ENCODE data around the gene SELL.

SELL gene

GRCh38 chr1:169647512-169647911 lies 63.9 kb downstream of the SELL start:
- H3K27me3 ChIP-seq (ENCODE audit: control insufficient read depth, insufficient read depth, low read length), result no peaks in the 10 kb centered on the region

GRCh38 chr1:169644297-169644696 lies 67.1 kb downstream of the SELL start:
- no CpG with 5 or more reads among the region's 3 CpGs for WGBS (ENCODE audit: insufficient coverage, insufficient read length)
- no peaks in the 10 kb centered on the region for H3K27me3 ChIP-seq (ENCODE audit: control insufficient read depth, insufficient read depth, low read length)
- no peak overlapping the region for H3K27ac ChIP-seq (ENCODE audit: low read length)
- no peaks in the 10 kb centered on the region for H3K9me3 ChIP-seq (ENCODE audit: control insufficient read depth, insufficient read depth, low read length)
- H3K4me1 ChIP-seq (ENCODE audit: control insufficient read depth, insufficient read depth, low read length), result no peaks in the 10 kb centered on the region
- no peak overlapping the region for H3K4me3 ChIP-seq (ENCODE audit: low read length)
- H3K36me3 ChIP-seq (ENCODE audit: control insufficient read depth, insufficient read depth, low read length), result no peaks in the 10 kb centered on the region
- no peak for DNase-seq (ENCODE audit: low read depth, low spot score)

More at GRCh38 chr1:169647512-169647911, 63.9 kb downstream of the SELL start:
- no peak for DNase-seq (ENCODE audit: low read depth, low spot score)
- Histone ChIP-seq H3K27ac (ENCODE audit: low read length) (no peak overlapping the region), H3K4me3 (ENCODE audit: low read length) (no peak overlapping the region), H3K9me3 (ENCODE audit: control insufficient read depth, insufficient read depth, low read length) (no peaks in the 10 kb centered on the region), H3K4me1 (ENCODE audit: control insufficient read depth, insufficient read depth, low read length) (no peaks in the 10 kb centered on the region), H3K36me3 (ENCODE audit: control insufficient read depth, insufficient read depth, low read length) (no peaks in the 10 kb centered on the region)

All from iPS DF 6.9 (cell line).